AML-193 (cell line): ENCODE measurements around the gene TLE2.

Experiments
- DNase-seq, 2 experiments: peaks; one replicate each; lab custom pipeline; 2025; lab: John Stamatoyannopoulos, UW

The TLE2 gene

GRCh38 chr19:2950286-2951124 is 78.6 kb downstream of the TLE2 start:
- peak; percentile 98 to 99 for DNase-seq

- peak in 1 of 2 experiments; percentile 38 for DNase-seq
Observed at GRCh38 chr19:2949939-2950285, 79.2 kb downstream of the TLE2 start.
